Endothelial cell of umbilical vein (primary cell): Measurements from ENCODE around the gene LRRC8E.

Experiments used
- FOS ChIP-seq: IDR thresholded peaks from 2 replicates; pipeline ENCODE4 v1.6.1; 2011; ENCODE audit warnings: mild to moderate bottlenecking, low read length, moderate library complexity, borderline replicate concordance; ENCODE audit not compliant: insufficient read depth
- MYC ChIP-seq: IDR thresholded peaks from one replicate; pipeline ENCODE4 v1.6.1; 2011; ENCODE audit warnings: mild to moderate bottlenecking, low read depth, low read length
- POLR2A ChIP-seq: IDR thresholded peaks from 2 replicates; pipeline ENCODE4 v1.6.1; 2012; ENCODE audit warnings: low read depth, mild to moderate bottlenecking, control low read depth, low read length
- POLR2AphosphoS5 ChIP-seq: IDR thresholded peaks from 2 replicates; pipeline ENCODE4 v1.6.1; 2012; ENCODE audit warnings: low read depth, mild to moderate bottlenecking, control low read depth, low read length, moderate library complexity; ENCODE audit not compliant: insufficient read depth
- TF ChIP-seq, protein P1 (sequence below), 2 donors: IDR thresholded peaks; 1 replicate in 1 of 2; 2 replicates in 1 of 2; pipeline ENCODE4 v1.5.1; 2011; ENCODE audit warnings: low read length in 2 of 2, mild to moderate bottlenecking in 2 of 2, moderate library complexity in 2 of 2, control low read depth in 1 of 2, inconsistent platforms in 1 of 2, low read depth in 1 of 2; ENCODE audit not compliant: insufficient read depth in 1 of 2; ENCODE audit errors: extremely low read depth in 1 of 2

DNA sequence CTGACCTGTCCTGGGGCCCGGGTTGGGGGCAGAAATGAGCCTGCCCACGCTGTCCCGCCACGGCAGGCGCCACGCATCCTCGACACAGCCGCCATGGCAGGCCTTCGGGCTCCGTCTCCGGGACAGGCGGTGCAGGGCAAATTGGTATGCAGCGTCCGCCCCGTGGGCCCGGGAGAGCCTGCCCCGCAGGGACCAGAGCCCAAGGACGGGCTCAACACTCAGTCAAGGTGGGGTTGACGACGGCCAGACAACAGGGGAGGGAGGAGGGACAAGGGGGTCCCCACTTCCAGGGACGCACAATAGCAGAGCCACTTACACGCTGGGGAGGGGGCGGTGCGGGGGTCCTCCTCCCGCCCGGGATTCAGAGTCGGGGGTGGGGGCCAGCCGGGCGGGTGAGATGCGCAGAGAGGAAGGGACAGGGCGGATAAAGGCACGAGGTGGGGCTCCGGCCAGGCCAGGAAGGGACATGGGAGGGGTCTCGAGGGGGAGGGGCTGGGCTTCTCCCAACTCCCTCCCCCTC is 36.4 kb downstream of the LRRC8E start:
- TF ChIP-seq POLR2A (no peak), POLR2AphosphoS5 (no peak), FOS (no peak), MYC (no peak)
- TF ChIP-seq, protein P1, sequence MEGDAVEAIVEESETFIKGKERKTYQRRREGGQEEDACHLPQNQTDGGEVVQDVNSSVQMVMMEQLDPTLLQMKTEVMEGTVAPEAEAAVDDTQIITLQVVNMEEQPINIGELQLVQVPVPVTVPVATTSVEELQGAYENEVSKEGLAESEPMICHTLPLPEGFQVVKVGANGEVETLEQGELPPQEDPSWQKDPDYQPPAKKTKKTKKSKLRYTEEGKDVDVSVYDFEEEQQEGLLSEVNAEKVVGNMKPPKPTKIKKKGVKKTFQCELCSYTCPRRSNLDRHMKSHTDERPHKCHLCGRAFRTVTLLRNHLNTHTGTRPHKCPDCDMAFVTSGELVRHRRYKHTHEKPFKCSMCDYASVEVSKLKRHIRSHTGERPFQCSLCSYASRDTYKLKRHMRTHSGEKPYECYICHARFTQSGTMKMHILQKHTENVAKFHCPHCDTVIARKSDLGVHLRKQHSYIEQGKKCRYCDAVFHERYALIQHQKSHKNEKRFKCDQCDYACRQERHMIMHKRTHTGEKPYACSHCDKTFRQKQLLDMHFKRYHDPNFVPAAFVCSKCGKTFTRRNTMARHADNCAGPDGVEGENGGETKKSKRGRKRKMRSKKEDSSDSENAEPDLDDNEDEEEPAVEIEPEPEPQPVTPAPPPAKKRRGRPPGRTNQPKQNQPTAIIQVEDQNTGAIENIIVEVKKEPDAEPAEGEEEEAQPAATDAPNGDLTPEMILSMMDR (IDR thresholded peaks at IDR 0.05; ENCODE audit: extremely low read depth in 1 of 2, insufficient read depth in 1 of 2, low read depth in 1 of 2, low read length in 2 of 2), result no peak
